Head of caudate nucleus (tissue), 42 donors: ENCODE results near the gene PEAR1.
A peak's percentile ranks its signal among the peaks of the same experiment; 100 is the strongest.
"Not testable (repeated sequence)": the region's sequence is repeated elsewhere in the genome, so short reads cannot be mapped to it uniquely, and the experiment has no call there.

Experiments used
- DNase-seq, 42 donors: peaks; one replicate each; pipeline versions ENCODE4 v3.0.0 to v3.0.0-alpha.2; 2020 to 2021; ENCODE audit warnings: mixed read lengths in 7 of 42
- intact Hi-C: fragments of 100-400 bp; cut with DNase I; formaldehyde crosslinking; loops from one replicate; pipeline ENCODE4 v1.15.0; 2022

The PEAR1 gene

GRCh38 chr1:156908955-156909354 is 15.4 kb downstream of the PEAR1 start:
- DNase-seq: no peak
- intact Hi-C loops: no loop called here

- intact Hi-C loops: no loop called here
- DNase-seq: no peak
Observed at GRCh38 chr1:156909671-156910070, 16.2 kb downstream of the PEAR1 start.

GRCh38 chr1:156910309-156910782 is 16.8 kb downstream of the PEAR1 start:
- intact Hi-C loops: no loop called here
- DNase-seq: peak in 28 of 42 donors; percentile 20 to 81 (median 42)

- intact Hi-C loops: no loop called here
- no peak for DNase-seq
Observed at GRCh38 chr1:156911577-156912298, 18.2 kb downstream of the PEAR1 start.

- intact Hi-C loops: no loop called here
- DNase-seq: no peak
Observed at GRCh38 chr1:156912310-156912709, 18.8 kb downstream of the PEAR1 start.

- peak in 12 of 42 donors; percentile 17 to 60 (median 34) for DNase-seq
- intact Hi-C loops: no loop called here
Observed at GRCh38 chr1:156912861-156913808, 19.6 kb downstream of the PEAR1 start.

- intact Hi-C loops: no loop called here
- DNase-seq: no peak
Observed at GRCh38 chr1:156913809-156914387, 20.4 kb downstream of the PEAR1 start.

GRCh38 chr1:156914440-156914856 is 20.9 kb downstream of the PEAR1 start:
- intact Hi-C loops: no loop called here
- DNase-seq: no peak

- DNase-seq: peak in 41 of 42 donors; percentile 27 to 86 (median 66)
- intact Hi-C loops: no loop called here
Observed at GRCh38 chr1:156920233-156921052, 26.9 kb downstream of the PEAR1 start, which contains the start of gene LRRC71. LRRC71 (plus strand) TSS chr1:156920632; CDS start chr1:156920804, 172 bp downstream.

- DNase-seq: no peak
- intact Hi-C loops: no loop called here
Observed at GRCh38 chr1:156921053-156921529, 27.6 kb downstream of the PEAR1 start.

GRCh38 chr1:156922986-156923669 is 29.6 kb downstream of the PEAR1 start:
- intact Hi-C loops: no loop called here
- no peak for DNase-seq

GRCh38 chr1:156923670-156924477 is 30.4 kb downstream of the PEAR1 start:
- intact Hi-C loops: no loop called here
- DNase-seq: no peak

- DNase-seq: no peak
- intact Hi-C loops: no loop called here
Observed at GRCh38 chr1:156924478-156925153, 31.1 kb downstream of the PEAR1 start.

GRCh38 chr1:156925154-156926010 is 31.9 kb downstream of the PEAR1 start:
- no peak for DNase-seq
- intact Hi-C loops: no loop called here

- peak in 1 of 42 donors; percentile 40 for DNase-seq
- intact Hi-C loops: no loop called here
Observed at GRCh38 chr1:156926175-156926574, 32.7 kb downstream of the PEAR1 start.

GRCh38 chr1:156926695-156927094 is 33.2 kb downstream of the PEAR1 start:
- intact Hi-C loops, DNase-seq: not testable (repeated sequence)
